NK-92 treated with Interleukin-12 subunit alpha and Interleukin-12 subunit beta, amount 100 ng/mL, for 24 hours (cell line): ENCODE results near the gene PSMG4.

Experiments
- DNase-seq: peaks from one replicate; lab custom pipeline; 2025; lab: John Stamatoyannopoulos, UW

The PSMG4 gene

GRCh38 chr6:3310703-3311102, 52.0 kb downstream of the PSMG4 start:
- no peak for DNase-seq

- no peak for DNase-seq
Observed at GRCh38 chr6:3311826-3312225, 53.1 kb downstream of the PSMG4 start.

- DNase-seq, result no peak
Observed at GRCh38 chr6:3312604-3313231, 54.0 kb downstream of the PSMG4 start.

- no peak for DNase-seq
Observed at GRCh38 chr6:3314176-3314575, 55.4 kb downstream of the PSMG4 start.

- no peak for DNase-seq
Observed at GRCh38 chr6:3314621-3315467, 56.1 kb downstream of the PSMG4 start.

GRCh38 chr6:3315841-3316240, 57.1 kb downstream of the PSMG4 start:
- no peak for DNase-seq

- no peak for DNase-seq
Observed at GRCh38 chr6:3316331-3316730, 57.6 kb downstream of the PSMG4 start.

- DNase-seq, result no peak
Observed at GRCh38 chr6:3316818-3317217, 58.1 kb downstream of the PSMG4 start.
